T-helper 17 cell (primary cell): Measurements from ENCODE around the gene ITSN2. TPM values are rescaled to one million over a fixed set of nuclear protein-coding genes. Genes with fewer than 3 reads are reported as not detected.
A peak's percentile ranks its signal among the peaks of the same experiment; 100 is the strongest.

Source experiments
- ATAC-seq: fragments of 150-1000 bp; cut with Tn5 transposase; 2 replicates; pipeline ENCODE4 v1.10.0; 2021; ENCODE audit warnings: mild to moderate bottlenecking, moderate library complexity
- DNase-seq, 3 donors: peaks; one replicate each; pipeline versions ENCODE4 v3.0.0 to v3.0.0-alpha.2; 2020 to 2021
- H3K9me3 ChIP-seq: one replicate; pipeline ENCODE4 v1.7.0; 2013; ENCODE audit warnings: low read length, mild to moderate bottlenecking; ENCODE audit not compliant: control insufficient read depth, poor library complexity, severe bottlenecking
- H3K27ac Mint-ChIP-seq: one replicate; pipeline ENCODE4 v1.8.0; 2022; ENCODE audit warnings: mild to moderate bottlenecking, moderate library complexity, mixed read lengths
- H3K27me3 Mint-ChIP-seq: one replicate; pipeline ENCODE4 v1.8.0; 2022; ENCODE audit warnings: mixed read lengths
- H3K36me3 Mint-ChIP-seq: one replicate; pipeline ENCODE4 v1.8.0; 2022; ENCODE audit warnings: low read depth, mixed read lengths
- H3K4me1 Mint-ChIP-seq: one replicate; pipeline ENCODE4 v1.8.0; 2022; ENCODE audit warnings: mild to moderate bottlenecking, mixed read lengths
- H3K4me3 Mint-ChIP-seq: one replicate; pipeline ENCODE4 v1.8.0; 2022; ENCODE audit warnings: mild to moderate bottlenecking, moderate library complexity, mixed read lengths
- total RNA-seq, 4 donors: library from RNA in 2 of 4; stranded (reverse) in 2 of 4; gene quantifications; one replicate each; pipeline ENCODE4 v1.2.3 and lab custom pipeline; 2022 to 2026

ITSN2 gene
- total RNA-seq, 2 donors from 2014 or later, result 90.5 to 95.5 TPM

DNA sequence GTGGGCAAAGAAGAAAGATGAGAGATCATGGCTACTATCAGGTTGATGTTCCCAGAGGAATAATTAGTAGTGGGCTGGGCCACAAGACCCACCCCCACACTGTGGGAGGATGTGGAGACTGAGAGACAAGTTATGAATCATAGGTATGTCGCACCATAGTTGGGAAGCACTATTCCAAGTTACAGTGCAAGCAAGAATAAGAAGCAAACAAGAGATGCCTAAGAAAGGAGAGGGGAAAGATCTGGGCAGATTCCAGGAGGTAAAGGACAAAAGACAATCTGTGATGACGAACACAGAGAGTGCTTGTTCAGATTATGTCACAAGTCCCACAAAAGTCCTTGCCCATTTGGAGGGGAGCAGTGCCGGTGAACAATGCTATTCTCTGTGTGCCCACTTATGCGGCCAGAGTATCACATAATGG is 128.9 kb downstream of the ITSN2 start:
- ATAC-seq (no peak), DNase-seq (no peak)
- H3K4me3 Mint-ChIP-seq, result no peak overlapping the region
- peaks cover 10% of the 10 kb centered on the region for H3K36me3 Mint-ChIP-seq
- peaks cover 9% of the 10 kb centered on the region for H3K4me1 Mint-ChIP-seq
- no peaks in the 10 kb centered on the region for H3K27me3 Mint-ChIP-seq
- H3K27ac Mint-ChIP-seq, result no peak overlapping the region
- no peaks in the 10 kb centered on the region for H3K9me3 ChIP-seq

DNA sequence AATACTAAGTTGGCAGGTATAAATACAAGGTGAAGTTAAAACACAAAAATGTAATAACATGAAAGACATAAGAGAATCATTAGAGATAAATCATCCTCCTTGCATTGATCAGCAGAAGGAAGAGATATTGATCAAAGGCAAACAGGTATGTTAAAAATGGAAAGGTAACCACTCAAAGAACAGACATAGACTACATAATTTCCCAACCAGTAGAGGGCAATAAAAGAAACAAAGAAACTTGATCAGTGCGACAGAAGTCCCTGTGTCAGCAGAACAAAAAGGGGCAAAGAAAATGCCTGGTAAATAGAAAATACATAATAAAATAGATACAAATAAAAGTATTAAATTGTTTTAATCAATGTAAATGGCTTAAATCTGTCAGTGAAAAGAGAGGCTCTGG is 131.9 kb downstream of the ITSN2 start:
- Mint-ChIP-seq H3K4me3 (no peak overlapping the region), H3K27me3 (no peaks in the 10 kb centered on the region), H3K36me3 (peaks cover 13% of the 10 kb centered on the region), H3K27ac (no peak overlapping the region), H3K4me1 (peaks cover 9% of the 10 kb centered on the region)
- H3K9me3 ChIP-seq, result no peaks in the 10 kb centered on the region
- DNase-seq, result no peak
- no peak for ATAC-seq

DNA sequence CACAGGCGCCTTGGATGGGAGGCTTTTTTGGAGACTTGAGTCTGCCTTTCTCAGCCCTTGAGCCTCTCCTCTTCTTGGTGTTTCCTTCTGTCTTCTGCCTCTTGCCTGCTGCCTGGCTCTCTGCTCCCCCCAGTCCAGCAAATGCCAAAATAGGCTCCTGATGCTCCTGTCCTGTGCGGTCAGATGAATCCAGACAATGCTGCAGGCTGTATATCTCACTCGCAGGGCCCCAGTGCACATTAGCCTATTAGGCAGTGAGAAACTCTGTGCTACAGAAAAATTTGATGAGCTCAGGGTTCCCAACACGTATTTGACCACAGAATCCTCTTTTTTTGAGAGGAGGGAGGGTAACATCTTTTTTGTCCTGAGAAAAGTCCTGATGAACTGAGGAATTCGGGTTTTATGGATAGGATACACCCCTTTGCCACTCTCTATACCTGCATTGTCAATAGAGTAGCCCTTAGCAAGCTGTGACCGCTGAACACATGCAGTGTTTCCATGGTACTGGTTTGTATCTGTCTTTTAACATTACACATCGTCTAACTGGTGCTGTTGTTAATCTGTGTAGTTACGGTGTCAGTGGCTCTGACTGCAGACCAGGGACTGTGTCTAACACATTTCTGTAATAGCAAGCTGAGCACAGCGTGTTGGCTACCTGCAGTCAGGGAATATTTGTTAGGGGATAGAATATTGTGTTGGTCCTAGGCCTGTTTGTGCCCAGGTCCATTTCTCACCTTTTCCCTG is 134.7 kb downstream of the ITSN2 start:
- Mint-ChIP-seq H3K27me3 (no peaks in the 10 kb centered on the region), H3K36me3 (peaks cover 13% of the 10 kb centered on the region), H3K4me1 (peaks cover 9% of the 10 kb centered on the region), H3K27ac (no peak overlapping the region), H3K4me3 (no peak overlapping the region)
- no peak for ATAC-seq
- H3K9me3 ChIP-seq, result no peaks in the 10 kb centered on the region
- no peak for DNase-seq

DNA sequence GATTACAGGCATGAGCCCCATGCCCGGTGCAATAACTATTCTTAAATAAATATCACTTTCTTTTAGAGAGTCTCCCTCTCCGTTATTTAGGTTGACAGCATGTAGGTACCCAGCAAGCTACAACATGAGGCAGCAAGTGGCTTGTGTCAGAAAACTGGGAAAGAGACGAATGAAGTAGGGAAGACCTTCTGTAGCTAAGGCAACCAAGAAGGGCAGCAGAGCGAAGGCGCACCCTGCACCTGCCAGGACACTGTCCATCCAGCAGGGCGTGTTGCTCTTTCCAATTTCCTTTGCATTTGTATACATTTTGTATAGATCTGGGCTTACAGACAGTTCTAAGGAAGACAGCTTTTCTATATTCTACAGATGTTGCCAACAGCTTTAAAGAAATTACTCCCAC is 137.4 kb downstream of the ITSN2 start:
- DNase-seq (no peak), ATAC-seq (no peak)
- H3K36me3 Mint-ChIP-seq, result peaks cover 7% of the 10 kb centered on the region
- H3K27ac Mint-ChIP-seq, result no peak overlapping the region
- no peak overlapping the region for H3K4me3 Mint-ChIP-seq
- peaks cover 6% of the 10 kb centered on the region for H3K4me1 Mint-ChIP-seq
- H3K27me3 Mint-ChIP-seq, result no peaks in the 10 kb centered on the region
- no peaks in the 10 kb centered on the region for H3K9me3 ChIP-seq

DNA sequence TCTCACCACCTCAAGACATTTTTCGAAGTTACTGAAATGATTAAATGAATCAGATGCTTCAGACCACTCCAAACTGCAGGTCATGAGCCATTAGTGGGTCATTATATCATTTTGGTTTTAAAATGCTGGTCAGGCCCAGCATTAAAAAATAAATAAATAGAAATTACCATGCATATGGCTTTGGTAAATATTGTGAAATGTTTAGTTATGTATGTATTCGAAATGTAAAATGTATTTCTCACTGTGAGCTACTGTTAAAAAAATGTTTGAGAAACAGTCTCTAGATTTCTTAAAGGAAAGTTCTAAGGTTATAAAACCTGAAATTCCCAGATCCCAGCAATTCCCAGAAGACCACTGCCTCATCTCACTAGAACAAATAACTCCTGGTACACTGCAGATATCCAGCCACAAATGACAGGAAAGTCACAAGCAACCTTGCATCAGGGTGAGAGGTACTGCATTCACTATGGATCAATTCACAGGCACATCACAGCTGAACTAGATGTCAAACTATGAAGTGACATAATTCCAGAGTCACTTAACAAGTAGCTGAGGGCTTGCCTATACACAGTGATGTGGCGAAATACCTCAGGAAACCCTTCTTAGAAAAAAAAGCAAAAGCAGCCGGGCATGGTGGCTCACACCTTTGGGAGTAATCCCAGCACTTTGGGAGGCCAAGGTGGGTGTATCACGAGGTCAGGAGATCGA is 138.8 kb downstream of the ITSN2 start:
- peaks cover 4% of the 10 kb centered on the region for H3K36me3 Mint-ChIP-seq

DNA sequence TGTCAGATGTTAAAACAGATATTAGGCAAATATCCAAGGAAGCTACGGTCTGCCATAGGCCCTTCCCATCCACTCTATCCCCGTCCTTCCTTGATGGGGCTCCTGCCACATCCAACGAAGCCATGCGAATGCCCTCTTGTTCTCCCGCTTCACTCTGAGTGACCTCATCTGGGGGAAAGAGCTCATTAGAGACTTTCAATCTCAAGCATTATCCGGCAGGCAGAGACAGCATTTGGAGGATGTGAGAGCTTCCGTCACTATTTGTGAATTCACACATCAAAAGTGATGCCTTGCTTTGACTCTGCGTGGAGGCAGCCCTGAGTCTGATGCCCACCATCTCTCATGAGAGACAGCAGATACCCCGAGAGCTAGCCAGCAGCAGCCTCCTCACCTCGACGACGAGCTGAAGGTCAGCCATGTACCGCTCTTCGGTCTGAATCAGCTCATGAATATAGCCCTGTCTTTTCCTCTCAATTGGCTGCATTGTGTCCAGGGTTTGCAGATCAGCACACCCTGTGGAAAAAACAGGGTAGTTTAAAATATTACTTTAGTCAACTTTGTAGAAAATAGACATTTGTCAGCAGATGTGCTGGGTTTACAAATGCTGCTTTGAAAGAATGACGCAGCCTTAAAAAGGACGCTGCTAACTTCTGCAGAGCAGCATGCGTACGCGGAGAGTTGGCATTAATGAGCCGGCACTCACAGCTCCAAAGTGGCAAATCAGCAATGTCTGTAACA is 139.6 kb downstream of the ITSN2 start:
- Mint-ChIP-seq H3K4me1 (peaks cover 6% of the 10 kb centered on the region), H3K27ac (no peak overlapping the region), H3K27me3 (no peaks in the 10 kb centered on the region), H3K36me3 (peaks cover 8% of the 10 kb centered on the region), H3K4me3 (peak overlapping the region; percentile 59)
- no peak for DNase-seq
- no peaks in the 10 kb centered on the region for H3K9me3 ChIP-seq
- no peak for ATAC-seq

More for the DNA sequence above, 138.8 kb downstream of the ITSN2 start:
- ATAC-seq (no peak), DNase-seq (no peak)
- no peaks in the 10 kb centered on the region for H3K9me3 ChIP-seq
- Mint-ChIP-seq H3K4me1 (peaks cover 4% of the 10 kb centered on the region), H3K27me3 (no peaks in the 10 kb centered on the region), H3K27ac (no peak overlapping the region), H3K4me3 (no peak overlapping the region)

DNA sequence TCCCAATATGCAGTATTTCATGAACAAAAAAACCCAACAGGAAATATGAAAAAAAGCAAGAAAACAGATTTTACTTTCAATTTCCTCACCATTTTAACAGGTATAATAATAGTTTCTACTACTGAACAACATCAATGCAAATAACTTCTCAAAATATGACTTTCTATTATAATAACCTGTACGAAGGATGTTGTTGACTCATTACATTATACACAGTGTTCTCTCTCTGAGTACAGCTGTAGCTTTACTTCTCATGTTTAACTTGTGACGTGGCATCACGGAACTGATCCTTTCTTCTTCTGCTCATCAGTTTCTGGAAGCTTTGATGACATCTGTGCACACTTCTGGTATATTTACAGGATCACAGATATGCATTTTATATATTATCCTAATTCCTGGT is 145.5 kb downstream of the ITSN2 start:
- Mint-ChIP-seq H3K27me3 (no peaks in the 10 kb centered on the region), H3K4me1 (peaks cover 9% of the 10 kb centered on the region), H3K27ac (peak overlapping the region; percentile 66), H3K4me3 (no peak overlapping the region), H3K36me3 (peaks cover 10% of the 10 kb centered on the region)
- DNase-seq (no peak), ATAC-seq (peak; percentile 58)
- H3K9me3 ChIP-seq, result no peaks in the 10 kb centered on the region

DNA sequence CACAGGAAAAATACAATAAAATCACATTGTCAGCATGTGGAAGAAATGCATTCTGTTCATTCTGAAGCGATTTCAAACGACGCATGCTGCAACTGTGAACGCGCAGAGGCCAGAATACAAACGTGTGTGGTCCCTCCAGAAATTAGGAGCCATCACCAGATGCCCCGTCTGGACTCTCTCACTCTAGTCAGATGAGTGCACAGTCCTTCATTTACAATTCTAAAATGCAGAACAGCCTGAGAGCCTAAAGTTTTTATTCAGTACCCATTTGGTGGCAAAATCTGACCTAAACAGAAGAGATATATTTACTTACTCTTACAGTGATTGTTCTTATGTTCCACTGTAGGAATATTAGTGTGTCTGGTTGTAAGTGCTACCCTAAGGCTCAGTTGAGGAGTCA is 148.9 kb downstream of the ITSN2 start:
- Mint-ChIP-seq H3K36me3 (peaks cover 35% of the 10 kb centered on the region), H3K4me3 (no peak overlapping the region), H3K27me3 (no peaks in the 10 kb centered on the region), H3K4me1 (peaks cover 17% of the 10 kb centered on the region), H3K27ac (peak overlapping the region; percentile 70)
- no peak for ATAC-seq
- no peaks in the 10 kb centered on the region for H3K9me3 ChIP-seq
- no peak for DNase-seq

DNA sequence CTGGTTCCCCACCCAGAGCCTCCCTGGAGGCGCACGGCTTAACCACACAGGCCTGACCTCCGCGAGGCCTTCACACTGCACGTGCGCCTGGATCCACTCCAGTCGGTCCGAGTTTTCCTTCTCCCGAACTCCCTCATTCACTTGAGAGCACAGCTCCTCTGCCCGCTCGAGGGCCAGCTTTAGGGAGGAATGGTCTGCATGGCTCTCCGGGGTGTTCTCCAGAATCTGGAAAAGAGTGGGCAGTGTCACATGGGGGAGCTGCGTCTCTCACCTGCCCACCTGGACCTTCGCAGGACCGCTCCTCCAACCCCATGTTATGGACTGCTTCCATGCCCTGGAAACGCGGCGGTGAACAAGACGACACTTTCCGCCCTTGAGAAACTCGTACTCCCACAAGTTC is 149.6 kb downstream of the ITSN2 start:
- Mint-ChIP-seq H3K4me1 (peaks cover 14% of the 10 kb centered on the region), H3K27ac (no peak overlapping the region), H3K27me3 (no peaks in the 10 kb centered on the region), H3K36me3 (peaks cover 35% of the 10 kb centered on the region), H3K4me3 (no peak overlapping the region)
- ATAC-seq (no peak), DNase-seq (no peak)
- no peaks in the 10 kb centered on the region for H3K9me3 ChIP-seq

DNA sequence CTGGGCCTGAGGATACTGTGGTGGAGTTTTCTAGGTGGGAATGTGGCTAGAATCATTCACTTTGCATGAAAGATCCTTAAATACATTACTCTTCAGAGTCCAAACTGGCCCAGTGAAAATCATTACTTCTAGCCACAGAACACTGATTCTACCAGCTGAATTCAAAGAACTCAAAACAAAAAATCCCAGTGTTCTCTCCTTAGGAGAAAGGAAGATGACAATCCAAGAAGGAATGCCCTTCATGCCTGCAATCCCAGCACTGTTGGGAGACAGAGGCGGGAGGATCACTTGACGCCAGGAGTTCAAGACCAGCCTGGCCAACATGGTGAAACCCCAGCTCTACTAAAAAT is 150.3 kb downstream of the ITSN2 start:
- Mint-ChIP-seq H3K4me3 (no peak overlapping the region), H3K27me3 (no peaks in the 10 kb centered on the region), H3K4me1 (peaks cover 14% of the 10 kb centered on the region), H3K36me3 (peaks cover 39% of the 10 kb centered on the region), H3K27ac (no peak overlapping the region)
- ATAC-seq (no peak), DNase-seq (no peak)
- no peaks in the 10 kb centered on the region for H3K9me3 ChIP-seq

DNA sequence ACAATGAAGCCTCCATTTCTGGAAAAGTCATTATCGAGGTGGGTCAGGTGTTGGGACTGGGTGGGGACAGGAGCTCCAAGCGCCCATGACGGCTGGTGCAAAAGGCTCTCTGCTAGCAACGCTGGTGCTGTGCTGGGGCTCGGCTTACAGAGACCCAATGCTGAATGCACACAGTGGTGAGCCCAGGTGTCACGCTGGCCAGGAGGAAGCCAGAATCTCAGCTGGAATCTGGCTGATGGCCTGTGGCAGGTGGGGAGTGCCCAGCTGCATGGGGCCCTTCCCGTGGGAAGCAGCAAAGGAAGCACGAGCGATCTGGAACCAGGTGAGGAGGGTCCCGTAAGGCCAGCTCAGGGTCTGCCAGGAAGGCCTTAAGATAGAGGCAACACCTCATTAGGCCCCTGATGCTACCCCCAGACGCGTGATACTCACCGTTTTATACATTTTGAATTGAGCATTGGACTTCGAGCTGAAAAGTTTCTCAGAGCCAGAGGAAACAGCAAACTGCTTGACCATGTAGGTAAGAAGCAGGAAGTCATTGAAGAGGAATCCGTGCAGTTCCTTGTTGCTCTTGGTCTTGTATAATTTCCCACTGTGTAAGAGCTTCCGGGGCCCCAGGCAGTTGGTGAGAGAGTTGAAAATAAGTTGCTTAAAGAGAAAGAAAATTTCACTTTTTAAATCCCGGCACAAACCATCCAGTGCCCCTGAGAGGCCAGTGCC is 150.8 kb downstream of the ITSN2 start:
- H3K4me1 Mint-ChIP-seq, result peaks cover 10% of the 10 kb centered on the region
- ATAC-seq (no peak), DNase-seq (no peak)
- no peaks in the 10 kb centered on the region for H3K9me3 ChIP-seq
- no peak overlapping the region for H3K4me3 Mint-ChIP-seq
- no peaks in the 10 kb centered on the region for H3K27me3 Mint-ChIP-seq
- no peak overlapping the region for H3K27ac Mint-ChIP-seq
- peaks cover 39% of the 10 kb centered on the region for H3K36me3 Mint-ChIP-seq

DNA sequence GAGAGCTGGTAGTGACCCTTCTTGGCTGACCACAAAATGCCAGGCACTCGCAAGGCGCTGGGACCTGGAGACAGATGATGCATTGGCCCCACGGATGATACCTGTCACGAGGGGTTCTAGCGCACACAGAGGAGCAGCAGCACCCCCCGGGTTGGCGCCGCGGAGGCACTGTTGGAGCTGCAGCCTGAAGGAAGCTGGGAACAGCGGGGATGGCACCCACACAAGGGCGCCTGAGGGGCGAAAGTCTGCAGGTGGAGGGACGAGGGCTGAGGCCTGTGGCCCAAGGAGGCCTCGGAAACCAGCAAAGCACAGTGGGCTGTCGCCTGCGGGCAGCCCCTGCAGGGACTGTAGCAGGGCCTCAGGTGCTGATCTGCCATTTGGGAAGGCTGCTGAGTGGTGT is 151.8 kb downstream of the ITSN2 start:
- H3K9me3 ChIP-seq, result no peaks in the 10 kb centered on the region
- peak overlapping the region; percentile 79 for H3K27ac Mint-ChIP-seq
- ATAC-seq, result no peak
- no peak for DNase-seq
- H3K4me1 Mint-ChIP-seq, result peaks cover 10% of the 10 kb centered on the region
- no peak overlapping the region for H3K4me3 Mint-ChIP-seq
- peaks cover 41% of the 10 kb centered on the region for H3K36me3 Mint-ChIP-seq
- no peaks in the 10 kb centered on the region for H3K27me3 Mint-ChIP-seq

DNA sequence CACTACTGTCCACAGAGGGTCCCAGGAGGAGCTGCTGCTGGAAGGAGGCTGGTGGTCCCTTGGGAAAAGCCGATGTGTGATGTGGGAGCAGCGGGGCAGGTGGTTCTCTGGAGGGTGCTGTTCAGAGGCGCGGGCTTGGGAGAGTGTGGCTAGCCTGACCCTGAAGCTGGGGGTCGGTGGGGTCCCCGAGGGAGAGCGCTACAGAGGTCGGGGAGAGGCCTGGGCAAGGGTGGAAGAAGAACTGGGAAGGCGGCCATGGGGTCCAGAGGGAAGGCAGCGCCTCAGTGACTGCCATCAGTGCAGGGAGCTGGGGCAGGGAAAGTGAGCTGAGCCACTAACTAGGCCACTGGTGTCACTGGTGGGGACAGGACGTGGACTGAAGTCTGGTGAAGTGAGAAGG is 153.0 kb downstream of the ITSN2 start:
- ATAC-seq (no peak), DNase-seq (no peak)
- H3K9me3 ChIP-seq, result no peaks in the 10 kb centered on the region
- Mint-ChIP-seq H3K27ac (peak overlapping the region; percentile 79), H3K4me1 (peaks cover 10% of the 10 kb centered on the region), H3K36me3 (peaks cover 38% of the 10 kb centered on the region), H3K4me3 (no peak overlapping the region), H3K27me3 (no peaks in the 10 kb centered on the region)
